ENCODE measurements around the gene ZFAND4. TPM values are rescaled to one million over a fixed set of nuclear protein-coding genes. Genes with fewer than 3 reads are reported as not detected.
A peak's percentile ranks its signal among the peaks of the same experiment; 100 is the strongest.
"Not testable (repeated sequence)": the region's sequence is repeated elsewhere in the genome, so short reads cannot be mapped to it uniquely, and the experiment has no call there.

ZFAND4 gene
- total RNA-seq, 2 experiments from 2014 or later, result 23.2 to 23.3 TPM

GRCh38 chr10:45582386-45582781, 90.2 kb downstream of the ZFAND4 start:
- ATAC-seq (no peak), DNase-seq (no peak)
- Mint-ChIP-seq H3K4me1 (ENCODE audit: low read depth) (peaks cover 30% of the 10 kb centered on the region), H3K36me3 (ENCODE audit: low read depth) (peaks cover 13% of the 10 kb centered on the region), H3K27me3 (ENCODE audit: low read depth) (peaks cover 2% of the 10 kb centered on the region), H3K9me3 (ENCODE audit: insufficient read depth) (peaks cover 16% of the 10 kb centered on the region), H3K27ac (no peak overlapping the region), H3K4me3 (no peak overlapping the region)
- POLR2A ChIA-PET, result no interaction called here
- CTCF ChIA-PET, result interaction anchor here (3.4 kb wide), 1 partner anchor 10 kb away, joined by 18 read pairs; no protein-coding TSS in a partner anchor

GRCh38 chr10:45581582-45582385, 90.8 kb downstream of the ZFAND4 start:
- Mint-ChIP-seq H3K27ac (no peak overlapping the region), H3K9me3 (ENCODE audit: insufficient read depth) (peaks cover 14% of the 10 kb centered on the region), H3K4me3 (no peak overlapping the region), H3K27me3 (ENCODE audit: low read depth) (peaks cover 2% of the 10 kb centered on the region), H3K36me3 (ENCODE audit: low read depth) (peaks cover 10% of the 10 kb centered on the region), H3K4me1 (ENCODE audit: low read depth) (peaks cover 30% of the 10 kb centered on the region)
- ATAC-seq (no peak), DNase-seq (no peak)
- ChIA-PET POLR2A (interaction anchor here (1.7 to 2.1 kb wide), 2 partner anchors 12 to 90 kb away, joined by 5 to 11 read pairs; partner anchors contain the start of gene ZFAND4), CTCF (interaction anchor here (1.4 to 3.4 kb wide), 4 partner anchors 11 to 332 kb away, joined by 4 to 18 read pairs (median 9); partner anchors contain the start of gene ZFAND4)

GRCh38 chr10:45581216-45581549, 91.4 kb downstream of the ZFAND4 start:
- POLR2A ChIA-PET, result interaction anchor here (1.3 to 2.1 kb wide), 3 partner anchors 13 to 116 kb away, joined by 5 to 11 read pairs (median 5); partner anchors contain the start of gene ZFAND4
- H3K27ac Mint-ChIP-seq, result peak overlapping the region; percentile 97
- peak overlapping the region; percentile 84 for H3K4me3 Mint-ChIP-seq
- peaks cover 30% of the 10 kb centered on the region for H3K4me1 Mint-ChIP-seq (ENCODE audit: low read depth)
- peaks cover 10% of the 10 kb centered on the region for H3K9me3 Mint-ChIP-seq (ENCODE audit: insufficient read depth)
- DNase-seq (no peak), ATAC-seq (peak; percentile 64)
- H3K27me3 Mint-ChIP-seq (ENCODE audit: low read depth), result peaks cover 2% of the 10 kb centered on the region
- CTCF ChIA-PET, result interaction anchor here (1.1 to 3.4 kb wide), 5 partner anchors 12 to 331 kb away, joined by 3 to 18 read pairs (median 7); partner anchors contain the start of gene ZFAND4
- peaks cover 9% of the 10 kb centered on the region for H3K36me3 Mint-ChIP-seq (ENCODE audit: low read depth)

GRCh38 chr10:45580371-45581215, 92.0 kb downstream of the ZFAND4 start:
- peak; percentile 73 for ATAC-seq
- CTCF ChIA-PET, result interaction anchor here (1.0 to 3.4 kb wide), 10 partner anchors 8 to 331 kb away, joined by 3 to 18 read pairs (median 4); partner anchors contain the start of gene ZFAND4
- Mint-ChIP-seq H3K27me3 (ENCODE audit: low read depth) (no peaks in the 10 kb centered on the region), H3K4me1 (ENCODE audit: low read depth) (peaks cover 30% of the 10 kb centered on the region), H3K4me3 (peak overlapping the region; percentile 84), H3K36me3 (ENCODE audit: low read depth) (peaks cover 6% of the 10 kb centered on the region), H3K27ac (peak overlapping the region; percentile 97), H3K9me3 (ENCODE audit: insufficient read depth) (peaks cover 5% of the 10 kb centered on the region)
- POLR2A ChIA-PET, result interaction anchor here (1.2 to 2.1 kb wide), 4 partner anchors 9 to 116 kb away, joined by 3 to 11 read pairs (median 5); partner anchors contain the start of gene ZFAND4
- peak; percentile 31 for DNase-seq

GRCh38 chr10:45578384-45578971, 94.1 kb downstream of the ZFAND4 start:
- Mint-ChIP-seq H3K4me1 (ENCODE audit: low read depth) (peaks cover 30% of the 10 kb centered on the region), H3K9me3 (ENCODE audit: insufficient read depth) (no peaks in the 10 kb centered on the region), H3K36me3 (ENCODE audit: low read depth) (no peaks in the 10 kb centered on the region), H3K4me3 (no peak overlapping the region), H3K27ac (no peak overlapping the region), H3K27me3 (ENCODE audit: low read depth) (no peaks in the 10 kb centered on the region)
- CTCF ChIA-PET, result interaction anchor here (0.6 to 2.4 kb wide), 3 partner anchors 11 to 110 kb away, joined by 3 to 7 read pairs (median 3); partner anchors contain the start of gene ZFAND4
- POLR2A ChIA-PET, result interaction anchor here (0.8 kb wide), 1 partner anchor 15 kb away, joined by 3 read pairs; no protein-coding TSS in a partner anchor
- DNase-seq (no peak), ATAC-seq (no peak)

GRCh38 chr10:45575966-45576597, 96.5 kb downstream of the ZFAND4 start:
- H3K9me3 Mint-ChIP-seq (ENCODE audit: insufficient read depth), result no peaks in the 10 kb centered on the region
- CTCF ChIA-PET, result no interaction called here
- POLR2A ChIA-PET, result no interaction called here
- H3K4me3 Mint-ChIP-seq, result no peak overlapping the region
- ATAC-seq (no peak), DNase-seq (no peak)
- H3K4me1 Mint-ChIP-seq (ENCODE audit: low read depth), result peaks cover 20% of the 10 kb centered on the region
- no peak overlapping the region for H3K27ac Mint-ChIP-seq
- H3K36me3 Mint-ChIP-seq (ENCODE audit: low read depth), result no peaks in the 10 kb centered on the region
- H3K27me3 Mint-ChIP-seq (ENCODE audit: low read depth), result no peaks in the 10 kb centered on the region

- H3K9me3 Mint-ChIP-seq (ENCODE audit: insufficient read depth); CTCF ChIA-PET: not testable (repeated sequence)
Measured at GRCh38 chr10:45575032-45575761, 97.4 kb downstream of the ZFAND4 start.

GRCh38 chr10:45569471-45569870, 103.1 kb downstream of the ZFAND4 start:
- ChIA-PET POLR2A (no interaction called here), CTCF (no interaction called here)
- Mint-ChIP-seq H3K4me3 (no peak overlapping the region), H3K27me3 (ENCODE audit: low read depth) (no peaks in the 10 kb centered on the region), H3K27ac (no peak overlapping the region), H3K9me3 (ENCODE audit: insufficient read depth) (no peaks in the 10 kb centered on the region), H3K4me1 (ENCODE audit: low read depth) (peaks cover 7% of the 10 kb centered on the region), H3K36me3 (ENCODE audit: low read depth) (no peaks in the 10 kb centered on the region)
- ATAC-seq, result no peak
- DNase-seq, result no peak

More at GRCh38 chr10:45575032-45575761, 97.4 kb downstream of the ZFAND4 start:
- DNase-seq; H3K4me3 Mint-ChIP-seq; H3K36me3 Mint-ChIP-seq (ENCODE audit: low read depth); POLR2A ChIA-PET; H3K27me3 Mint-ChIP-seq (ENCODE audit: low read depth); H3K27ac Mint-ChIP-seq; ATAC-seq: not testable (repeated sequence)
- peaks cover 12% of the 10 kb centered on the region for H3K4me1 Mint-ChIP-seq (ENCODE audit: low read depth)

- no peaks in the 10 kb centered on the region for H3K27me3 Mint-ChIP-seq (ENCODE audit: low read depth)
- POLR2A ChIA-PET, result no interaction called here
- H3K36me3 Mint-ChIP-seq (ENCODE audit: low read depth), result no peaks in the 10 kb centered on the region
- no peaks in the 10 kb centered on the region for H3K9me3 Mint-ChIP-seq (ENCODE audit: insufficient read depth)
- no peak overlapping the region for H3K27ac Mint-ChIP-seq
- H3K4me3 Mint-ChIP-seq, result no peak overlapping the region
- no peak for ATAC-seq
- no peak for DNase-seq
- peaks cover 22% of the 10 kb centered on the region for H3K4me1 Mint-ChIP-seq (ENCODE audit: low read depth)
- CTCF ChIA-PET, result no interaction called here
Measured at GRCh38 chr10:45566415-45566814, 106.2 kb downstream of the ZFAND4 start.

Data from activated CD8-positive, alpha-beta T cell treated with anti-CD3 and anti-CD28 coated beads, Interleukin-2, amount 10 ng/mL, durations not matched to agents 7 days and 5 days (primary cell).